ENCODE results near the gene TP53RK.

The TP53RK gene

DNA sequence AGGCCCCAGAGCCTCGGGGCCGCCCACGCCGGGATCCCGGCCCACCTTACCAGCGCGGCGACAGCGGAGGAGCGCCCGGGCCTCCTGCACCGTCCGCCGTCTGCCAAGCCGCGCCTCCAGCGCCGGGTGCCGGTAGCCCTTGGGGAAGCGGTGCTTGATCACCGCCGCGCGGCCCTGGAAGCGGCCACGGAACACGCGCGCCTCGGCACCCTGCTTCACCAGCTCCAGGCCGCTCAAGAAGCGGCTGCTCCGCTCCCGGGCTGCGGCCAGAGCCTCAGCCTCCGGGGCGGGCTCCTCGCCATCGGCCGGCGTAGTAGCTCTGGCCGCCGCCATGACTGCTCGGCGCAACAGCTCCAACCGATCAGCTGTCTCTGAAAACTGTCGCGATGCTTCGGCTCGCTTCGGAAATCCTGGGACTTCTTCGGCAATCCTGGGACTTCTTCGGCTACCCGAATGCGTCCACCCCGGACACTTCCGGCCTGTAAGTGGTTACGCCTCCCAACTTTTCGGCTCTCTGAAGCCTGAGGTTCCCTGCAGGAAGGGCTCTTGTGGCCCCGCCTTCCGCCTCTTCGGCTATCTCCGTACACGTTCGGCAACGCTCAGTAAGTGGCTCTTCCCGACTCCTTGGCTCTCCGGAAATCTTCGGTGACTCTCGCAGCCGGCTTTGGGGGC lies at the start of gene TP53RK:
Gene TP53RK (minus strand): TSS at position 363 of the 672 bp plus-strand sequence. CDS start 30 bp downstream, at position 333.
- peak within 1 kb of the TSS; percentile 26 for H3K27ac ChIP-seq (ENCODE audit: low read length)
- H3K9ac ChIP-seq (ENCODE audit: low read length), result peak within 1 kb of the TSS; percentile 91
- peaks cover 13% of the 10 kb centered on the region for H3K36me3 ChIP-seq (ENCODE audit: control insufficient read depth, low read depth, low read length)
- H3K27me3 ChIP-seq (ENCODE audit: control insufficient read depth, insufficient read depth, low read length), result no peaks in the 10 kb centered on the region
- peaks cover 8% of the 10 kb centered on the region for H3K4me1 ChIP-seq (ENCODE audit: control insufficient read depth, low read depth, low read length)
- H3K9me3 ChIP-seq (ENCODE audit: control insufficient read depth, low read depth, low read length), result no peaks in the 10 kb centered on the region
- peak within 1 kb of the TSS; percentile 86 for H3K4me3 ChIP-seq (ENCODE audit: low read length)

DNA sequence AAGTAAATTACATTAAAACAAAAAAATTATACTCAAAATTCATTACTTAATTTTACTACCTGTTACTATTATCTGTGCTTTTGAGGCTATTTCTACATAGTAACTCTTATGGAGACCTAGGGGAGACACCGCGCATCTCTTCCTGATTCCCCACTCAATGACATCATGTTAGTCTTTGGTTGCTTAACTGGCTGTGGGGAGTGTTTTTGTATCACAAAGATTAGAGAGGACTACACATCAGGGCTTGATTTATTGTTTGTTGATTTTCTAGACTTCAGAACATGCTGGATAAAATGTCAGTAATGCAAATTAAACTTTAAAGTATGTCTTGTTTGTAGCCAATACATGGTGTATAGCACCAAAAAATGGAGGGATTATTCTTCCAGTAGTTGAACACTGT lies 46.2 kb upstream of the TP53RK start:
- Histone ChIP-seq H3K9ac (ENCODE audit: low read length) (no peak overlapping the region), H3K4me1 (ENCODE audit: control insufficient read depth, low read depth, low read length) (no peaks in the 10 kb centered on the region), H3K4me3 (ENCODE audit: low read length) (no peak overlapping the region), H3K36me3 (ENCODE audit: control insufficient read depth, low read depth, low read length) (no peaks in the 10 kb centered on the region), H3K9me3 (ENCODE audit: control insufficient read depth, low read depth, low read length) (no peaks in the 10 kb centered on the region), H3K27me3 (ENCODE audit: control insufficient read depth, insufficient read depth, low read length) (no peaks in the 10 kb centered on the region), H3K27ac (ENCODE audit: low read length) (no peak overlapping the region)

DNA sequence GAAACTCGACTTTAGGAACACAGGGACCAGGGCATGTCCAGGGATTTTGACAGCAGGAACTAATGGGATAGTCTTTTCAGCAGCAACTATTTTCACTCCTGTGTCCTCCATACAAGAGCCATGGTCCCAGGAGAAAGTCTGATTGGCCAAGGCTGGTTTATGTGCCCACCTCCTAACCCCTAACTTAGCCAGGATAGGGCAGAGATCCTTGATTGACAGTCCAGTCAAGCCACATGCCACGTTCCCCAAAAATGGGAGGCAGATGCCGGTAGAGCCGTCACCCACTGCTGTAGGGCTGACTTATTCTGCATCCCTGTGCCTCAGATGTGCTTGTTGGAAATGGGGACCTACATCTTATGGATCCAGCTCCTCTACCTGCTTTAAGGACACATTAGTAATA lies 42.5 kb upstream of the TP53RK start:
- Histone ChIP-seq H3K9ac (ENCODE audit: low read length) (no peak overlapping the region), H3K36me3 (ENCODE audit: control insufficient read depth, low read depth, low read length) (no peaks in the 10 kb centered on the region), H3K4me3 (ENCODE audit: low read length) (no peak overlapping the region), H3K4me1 (ENCODE audit: control insufficient read depth, low read depth, low read length) (no peaks in the 10 kb centered on the region), H3K9me3 (ENCODE audit: control insufficient read depth, low read depth, low read length) (no peaks in the 10 kb centered on the region), H3K27ac (ENCODE audit: low read length) (no peak overlapping the region), H3K27me3 (ENCODE audit: control insufficient read depth, insufficient read depth, low read length) (no peaks in the 10 kb centered on the region)

DNA sequence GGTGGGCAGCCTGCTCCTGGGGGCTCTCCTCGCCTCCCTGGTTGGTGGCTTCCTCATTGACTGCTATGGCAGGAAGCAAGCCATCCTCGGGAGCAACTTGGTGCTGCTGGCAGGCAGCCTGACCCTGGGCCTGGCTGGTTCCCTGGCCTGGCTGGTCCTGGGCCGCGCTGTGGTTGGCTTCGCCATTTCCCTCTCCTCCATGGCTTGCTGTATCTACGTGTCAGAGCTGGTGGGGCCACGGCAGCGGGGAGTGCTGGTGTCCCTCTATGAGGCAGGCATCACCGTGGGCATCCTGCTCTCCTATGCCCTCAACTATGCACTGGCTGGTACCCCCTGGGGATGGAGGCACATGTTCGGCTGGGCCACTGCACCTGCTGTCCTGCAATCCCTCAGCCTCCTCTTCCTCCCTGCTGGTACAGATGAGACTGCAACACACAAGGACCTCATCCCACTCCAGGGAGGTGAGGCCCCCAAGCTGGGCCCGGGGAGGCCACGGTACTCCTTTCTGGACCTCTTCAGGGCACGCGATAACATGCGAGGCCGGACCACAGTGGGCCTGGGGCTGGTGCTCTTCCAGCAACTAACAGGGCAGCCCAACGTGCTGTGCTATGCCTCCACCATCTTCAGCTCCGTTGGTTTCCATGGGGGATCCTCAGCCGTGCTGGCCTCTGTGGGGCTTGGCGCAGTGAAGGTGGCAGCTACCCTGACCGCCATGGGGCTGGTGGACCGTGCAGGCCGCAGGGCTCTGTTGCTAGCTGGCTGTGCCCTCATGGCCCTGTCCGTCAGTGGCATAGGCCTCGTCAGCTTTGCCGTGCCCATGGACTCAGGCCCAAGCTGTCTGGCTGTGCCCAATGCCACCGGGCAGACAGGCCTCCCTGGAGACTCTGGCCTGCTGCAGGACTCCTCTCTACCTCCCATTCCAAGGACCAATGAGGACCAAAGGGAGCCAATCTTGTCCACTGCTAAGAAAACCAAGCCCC lies 36.2 kb upstream of the TP53RK start:
- Histone ChIP-seq H3K27me3 (ENCODE audit: control insufficient read depth, insufficient read depth, low read length) (no peaks in the 10 kb centered on the region), H3K4me1 (ENCODE audit: control insufficient read depth, low read depth, low read length) (no peaks in the 10 kb centered on the region), H3K9ac (ENCODE audit: low read length) (no peak overlapping the region), H3K9me3 (ENCODE audit: control insufficient read depth, low read depth, low read length) (no peaks in the 10 kb centered on the region), H3K4me3 (ENCODE audit: low read length) (no peak overlapping the region), H3K36me3 (ENCODE audit: control insufficient read depth, low read depth, low read length) (no peaks in the 10 kb centered on the region), H3K27ac (ENCODE audit: low read length) (no peak overlapping the region)

DNA sequence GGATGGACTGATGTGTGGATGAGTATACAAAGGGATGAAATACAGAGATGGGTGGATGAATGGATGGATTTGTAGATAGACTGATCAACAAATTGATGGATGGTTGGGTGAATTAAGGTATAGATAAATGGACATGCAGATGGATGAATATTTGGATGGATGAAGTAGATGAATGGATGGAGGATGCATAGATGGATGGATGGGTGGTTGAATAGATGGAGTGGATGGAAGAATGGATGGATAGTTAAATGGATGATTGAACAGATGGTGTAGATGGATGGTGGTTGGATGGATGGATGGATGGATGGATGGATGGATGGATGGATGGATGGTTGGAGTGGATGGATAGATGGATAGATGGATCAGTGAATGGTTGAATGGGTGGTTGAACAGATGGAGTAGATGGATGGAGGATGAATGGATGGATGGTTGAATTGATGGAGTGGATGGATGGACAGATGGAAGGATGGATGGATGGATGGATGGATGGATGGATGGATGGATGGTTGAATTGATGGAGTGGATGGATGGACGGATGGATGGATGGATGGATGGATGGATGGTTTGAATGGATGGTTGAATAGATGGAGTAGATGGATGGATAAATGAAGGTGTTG lies 35.2 kb upstream of the TP53RK start:
- Histone ChIP-seq H3K9ac (ENCODE audit: low read length) (no peak overlapping the region), H3K27me3 (ENCODE audit: control insufficient read depth, insufficient read depth, low read length) (no peaks in the 10 kb centered on the region), H3K27ac (ENCODE audit: low read length) (no peak overlapping the region), H3K9me3 (ENCODE audit: control insufficient read depth, low read depth, low read length) (no peaks in the 10 kb centered on the region), H3K4me3 (ENCODE audit: low read length) (no peak overlapping the region), H3K4me1 (ENCODE audit: control insufficient read depth, low read depth, low read length) (no peaks in the 10 kb centered on the region), H3K36me3 (ENCODE audit: control insufficient read depth, low read depth, low read length) (no peaks in the 10 kb centered on the region)

DNA sequence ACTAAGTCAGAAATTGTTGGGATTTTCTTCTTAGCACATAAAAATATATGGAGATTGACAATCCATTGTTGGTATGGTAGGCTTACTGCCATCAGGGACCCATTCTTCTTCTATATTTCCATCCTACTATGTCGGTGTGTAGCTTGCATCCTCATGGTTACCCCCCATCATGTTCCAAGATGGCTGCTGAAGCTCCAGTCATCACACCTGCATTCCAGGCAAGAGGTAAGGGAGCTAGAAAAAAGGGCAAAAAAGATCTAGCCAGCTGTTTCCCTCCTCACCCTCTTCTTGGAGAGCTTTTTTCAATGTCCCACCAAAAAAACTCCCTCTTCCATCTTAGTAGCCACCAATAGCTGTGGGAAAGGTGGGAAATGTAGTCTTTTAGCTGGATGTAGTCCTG lies 33.8 kb upstream of the TP53RK start:
- Histone ChIP-seq H3K27me3 (ENCODE audit: control insufficient read depth, insufficient read depth, low read length) (no peaks in the 10 kb centered on the region), H3K9ac (ENCODE audit: low read length) (no peak overlapping the region), H3K4me1 (ENCODE audit: control insufficient read depth, low read depth, low read length) (no peaks in the 10 kb centered on the region), H3K4me3 (ENCODE audit: low read length) (no peak overlapping the region), H3K27ac (ENCODE audit: low read length) (no peak overlapping the region), H3K9me3 (ENCODE audit: control insufficient read depth, low read depth, low read length) (no peaks in the 10 kb centered on the region), H3K36me3 (ENCODE audit: control insufficient read depth, low read depth, low read length) (no peaks in the 10 kb centered on the region)

DNA sequence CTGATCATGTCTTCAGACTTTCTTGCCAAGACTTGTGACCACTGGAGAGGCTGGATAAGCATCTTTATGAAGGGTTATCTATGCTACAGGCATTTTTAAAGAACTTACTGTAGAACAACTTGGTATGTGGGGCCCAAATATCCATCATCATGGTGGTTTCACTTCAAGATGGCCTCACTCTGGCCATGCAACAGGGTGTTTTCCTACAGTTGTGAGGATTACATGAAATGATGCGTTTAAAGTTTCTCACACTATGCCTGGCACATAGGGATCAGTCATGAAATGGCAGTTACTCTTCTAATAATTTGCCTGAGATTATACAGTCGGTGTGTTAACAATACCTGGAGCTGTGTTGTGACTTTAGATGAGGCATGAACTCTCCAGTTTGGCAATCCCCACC lies 33.2 kb upstream of the TP53RK start:
- H3K27me3 ChIP-seq (ENCODE audit: control insufficient read depth, insufficient read depth, low read length), result no peaks in the 10 kb centered on the region

DNA sequence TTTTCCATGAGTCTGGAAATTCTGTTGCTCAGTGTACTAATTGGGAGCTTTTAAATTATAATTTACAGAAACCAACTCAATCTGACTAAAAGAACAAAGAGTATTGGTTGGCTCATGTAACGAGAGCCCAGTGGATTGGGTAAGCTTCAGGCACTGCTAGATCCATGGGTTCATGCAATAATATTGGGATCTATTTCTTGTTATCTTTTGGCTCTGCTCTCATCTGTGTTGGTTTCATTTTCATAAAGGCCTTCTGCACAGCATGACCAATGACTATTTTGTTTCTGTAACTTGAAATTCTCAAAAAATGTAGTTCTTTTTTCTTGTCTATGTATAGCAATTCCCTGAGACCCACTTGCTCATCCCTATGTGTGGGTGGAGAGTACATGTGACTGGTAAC lies 32.2 kb upstream of the TP53RK start:
- Histone ChIP-seq H3K4me1 (ENCODE audit: control insufficient read depth, low read depth, low read length) (no peaks in the 10 kb centered on the region), H3K27me3 (ENCODE audit: control insufficient read depth, insufficient read depth, low read length) (no peaks in the 10 kb centered on the region)

More for the DNA sequence above, 33.2 kb upstream of the TP53RK start:
- H3K9me3 ChIP-seq (ENCODE audit: control insufficient read depth, low read depth, low read length), result no peaks in the 10 kb centered on the region
- H3K4me1 ChIP-seq (ENCODE audit: control insufficient read depth, low read depth, low read length), result no peaks in the 10 kb centered on the region
- no peak overlapping the region for H3K9ac ChIP-seq (ENCODE audit: low read length)
- H3K4me3 ChIP-seq (ENCODE audit: low read length), result no peak overlapping the region
- no peaks in the 10 kb centered on the region for H3K36me3 ChIP-seq (ENCODE audit: control insufficient read depth, low read depth, low read length)
- no peak overlapping the region for H3K27ac ChIP-seq (ENCODE audit: low read length)

DNA sequence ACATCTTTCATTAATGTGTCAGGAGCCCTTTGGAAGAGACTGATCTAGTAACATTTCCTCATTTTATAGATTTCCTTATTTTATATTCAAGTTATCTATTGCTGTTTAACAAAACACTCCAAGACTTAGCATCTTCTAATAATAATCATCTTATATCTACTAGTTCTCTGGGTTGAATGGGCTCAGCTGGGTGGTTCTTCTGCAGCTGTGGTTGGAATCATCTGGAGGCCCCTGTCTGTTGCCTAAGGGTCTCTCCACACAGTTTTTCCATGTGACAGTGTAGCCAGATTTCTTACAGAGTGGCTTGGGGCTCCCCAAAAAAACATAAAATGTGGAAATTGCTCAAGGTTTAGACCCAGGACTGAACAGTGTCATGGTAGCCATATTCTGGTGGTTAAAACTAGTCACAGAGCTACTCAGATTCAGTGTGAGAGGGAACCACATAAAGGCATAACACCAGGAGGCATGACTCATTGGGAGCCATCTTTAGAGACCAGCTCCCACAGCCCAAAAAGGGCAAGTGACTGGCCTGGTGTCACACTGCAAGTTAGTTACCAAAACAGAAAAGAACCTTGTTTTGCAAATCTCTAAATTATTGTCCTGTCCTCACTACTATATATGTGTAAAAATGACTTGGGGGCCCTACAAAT lies 31.7 kb upstream of the TP53RK start:
- no peak overlapping the region for H3K4me3 ChIP-seq (ENCODE audit: low read length)
- no peaks in the 10 kb centered on the region for H3K36me3 ChIP-seq (ENCODE audit: control insufficient read depth, low read depth, low read length)
- no peak overlapping the region for H3K27ac ChIP-seq (ENCODE audit: low read length)
- no peaks in the 10 kb centered on the region for H3K4me1 ChIP-seq (ENCODE audit: control insufficient read depth, low read depth, low read length)
- no peak overlapping the region for H3K9ac ChIP-seq (ENCODE audit: low read length)
- no peaks in the 10 kb centered on the region for H3K9me3 ChIP-seq (ENCODE audit: control insufficient read depth, low read depth, low read length)
- H3K27me3 ChIP-seq (ENCODE audit: control insufficient read depth, insufficient read depth, low read length), result no peaks in the 10 kb centered on the region

More for the DNA sequence above, 32.2 kb upstream of the TP53RK start:
- no peak overlapping the region for H3K27ac ChIP-seq (ENCODE audit: low read length)
- no peak overlapping the region for H3K9ac ChIP-seq (ENCODE audit: low read length)
- H3K4me3 ChIP-seq (ENCODE audit: low read length), result no peak overlapping the region
- H3K36me3 ChIP-seq (ENCODE audit: control insufficient read depth, low read depth, low read length), result no peaks in the 10 kb centered on the region
- no peaks in the 10 kb centered on the region for H3K9me3 ChIP-seq (ENCODE audit: control insufficient read depth, low read depth, low read length)

DNA sequence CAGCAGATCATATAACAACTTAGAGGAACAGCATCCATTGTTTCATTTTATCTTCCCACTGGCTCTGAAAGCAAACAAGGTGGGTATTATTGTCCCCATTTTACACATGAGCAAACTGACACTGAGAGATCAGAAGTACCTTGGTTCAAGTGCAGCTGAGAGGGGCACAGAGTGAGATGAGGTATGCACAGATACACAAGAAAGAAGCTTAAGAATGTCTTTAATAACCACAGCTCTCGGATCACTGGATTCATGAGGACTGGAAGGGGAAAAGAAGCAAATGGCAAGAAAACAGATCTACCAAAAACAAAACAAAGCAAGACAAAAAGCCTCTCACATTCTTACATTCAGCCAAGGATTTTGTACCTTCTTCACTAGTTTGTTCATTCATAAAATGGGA lies 30.8 kb upstream of the TP53RK start:
- no peak overlapping the region for H3K27ac ChIP-seq (ENCODE audit: low read length)
- H3K27me3 ChIP-seq (ENCODE audit: control insufficient read depth, insufficient read depth, low read length), result no peaks in the 10 kb centered on the region
- H3K36me3 ChIP-seq (ENCODE audit: control insufficient read depth, low read depth, low read length), result no peaks in the 10 kb centered on the region
- no peak overlapping the region for H3K4me3 ChIP-seq (ENCODE audit: low read length)
- H3K9me3 ChIP-seq (ENCODE audit: control insufficient read depth, low read depth, low read length), result no peaks in the 10 kb centered on the region
- H3K9ac ChIP-seq (ENCODE audit: low read length), result no peak overlapping the region
- peaks cover 3% of the 10 kb centered on the region for H3K4me1 ChIP-seq (ENCODE audit: control insufficient read depth, low read depth, low read length)
